K562 (cell line): ENCODE results near the gene GRM5. TPM values are rescaled to one million over a fixed set of nuclear protein-coding genes. Genes with fewer than 3 reads are reported as not detected.

Source experiments
- ATAC-seq: fragments of 200-7000 bp; cut with Tn5 transposase; 3 replicates; pipeline ENCODE4 v1.9.1; 2020; ENCODE audit warnings: moderate library complexity
- BruUV-seq: library from RNA; stranded (reverse); fragments of 400-500 nt; replicated peaks from 2 replicates; lab custom pipeline; 2021; lab: Mats Ljungman, UMichigan
- CTCF ChIA-PET: fragments of 300-600 bp; formaldehyde crosslinking; extraction: SDS; loops from one replicate; lab custom pipeline; 2021; ENCODE audit warnings: low intra/inter-chr PET ratio; lab: Yijun Ruan, JAX
- POLR2A ChIA-PET: fragments of 300-600, 350-650 bp; sonication (Branson Sonifier 250); formaldehyde crosslinking; extraction: SDS; loops from one replicate; lab custom pipeline; 2021; ENCODE audit warnings: antibody characterized with exemption, inconsistent platforms; lab: Yijun Ruan, JAX
- DNase-seq, 4 experiments: peaks; one replicate each; pipeline versions ENCODE4 v3.0.0 to v3.0.0-alpha.2; 2011 to 2018; ENCODE audit warnings: low spot score in 3 of 4, mixed read lengths in 3 of 4; ENCODE audit errors: extremely low read depth in 1 of 4
- FAIRE-seq: peaks from 2 replicates; lab custom pipeline; 2011; peaks lifted over from hg19 to GRCh38; lab: Jason Lieb, UNC
- H2AFZ ChIP-seq: 2 replicates; pipeline ENCODE4 v1.6.0; 2011; ENCODE audit warnings: low read depth, low read length, control low read depth, inconsistent platforms
- H3K27ac ChIP-seq: fragments of 200-600 bp; 3 replicates; pipeline ENCODE4 v1.8.0; 2011; ENCODE audit warnings: low read depth, mild to moderate bottlenecking, control low read depth, inconsistent platforms, low read length, moderate library complexity, mixed read lengths; ENCODE audit errors: extremely low read depth
- H3K27me3 ChIP-seq, 2 experiments: fragments of 300-600 bp in 1 of 2; 2 replicates in 1 of 2; 3 replicates in 1 of 2; pipeline versions ENCODE4 v1.6.0 to v1.8.0; 2011; ENCODE audit warnings: inconsistent platforms in 2 of 2, low read length in 2 of 2, mild to moderate bottlenecking in 1 of 2, mixed read lengths in 1 of 2, moderate library complexity in 1 of 2; ENCODE audit not compliant: control insufficient read depth in 2 of 2, insufficient read depth in 2 of 2
- H3K36me3 ChIP-seq: fragments of 300-600 bp; 3 replicates; pipeline ENCODE4 v1.8.0; 2011; ENCODE audit warnings: mild to moderate bottlenecking, low read length, inconsistent platforms; ENCODE audit not compliant: control insufficient read depth, insufficient read depth
- H3K4me1 ChIP-seq, 2 experiments: fragments of 200-600 bp in 1 of 2; replicated peaks in 1 of 2; 2 replicates in 1 of 2; 3 replicates in 1 of 2; pipeline versions ENCODE4 v1.5.1 to v1.8.0; 2011; ENCODE audit warnings: inconsistent platforms in 2 of 2, low read length in 2 of 2, mild to moderate bottlenecking in 1 of 2, mixed read lengths in 1 of 2, moderate library complexity in 1 of 2; ENCODE audit not compliant: control insufficient read depth in 2 of 2, insufficient read depth in 2 of 2
- H3K4me2 ChIP-seq: 2 replicates; pipeline ENCODE4 v1.6.1; 2011; ENCODE audit warnings: low read length, control low read depth, inconsistent platforms, mixed read lengths; ENCODE audit not compliant: insufficient read depth
- H3K4me3 ChIP-seq: fragments of 200-600 bp; sonication (generic), shearing (Covaris generic); 2 replicates; pipeline ENCODE4 v1.5.1; 2016; ENCODE audit warnings: control low read depth, inconsistent platforms
- H3K79me2 ChIP-seq: fragments of 200-600 bp; 3 replicates; pipeline ENCODE4 v1.8.0; 2011; ENCODE audit warnings: low read length, inconsistent platforms; ENCODE audit not compliant: control insufficient read depth, insufficient read depth
- H3K9ac ChIP-seq, 2 experiments: 2 replicates each; pipeline versions ENCODE4 v1.6.0 to v1.6.1; 2011; ENCODE audit warnings: low read depth in 2 of 2, low read length in 2 of 2, control low read depth in 1 of 2, inconsistent platforms in 1 of 2, mild to moderate bottlenecking in 1 of 2, mixed read lengths in 1 of 2; ENCODE audit not compliant: insufficient read depth in 1 of 2
- H3K9me1 ChIP-seq: one replicate; pipeline ENCODE4 v1.6.0; 2011; ENCODE audit warnings: inconsistent platforms, mild to moderate bottlenecking, low read length, moderate library complexity; ENCODE audit not compliant: control insufficient read depth, insufficient read depth
- H3K9me3 ChIP-seq: replicated peaks from 2 replicates; pipeline ENCODE4 v1.5.1; 2011; ENCODE audit warnings: low read depth, low read length, inconsistent platforms; ENCODE audit not compliant: control insufficient read depth, insufficient read depth
- H4K20me1 ChIP-seq: replicated peaks from 2 replicates; pipeline ENCODE4 v1.6.1; 2011; ENCODE audit warnings: low read length, inconsistent platforms, mixed read lengths; ENCODE audit not compliant: control insufficient read depth, insufficient read depth
- E2F8 ChIP-seq: fragments of 450-650 bp; IDR thresholded peaks from 2 replicates; pipeline ENCODE4 v1.7.1; 2018; ENCODE audit warnings: mild to moderate bottlenecking, low read depth; ENCODE audit not compliant: partially characterized antibody
- MLX ChIP-seq, 2 experiments: fragments of 450-650 bp in 1 of 2; sonication (generic) in 1 of 2; formaldehyde crosslinking; conservative IDR thresholded peaks; 2 replicates each; pipeline versions ENCODE4 v1.4.0 to v1.8.1; 2020 to 2022; ENCODE audit warnings: mild to moderate bottlenecking in 1 of 2, missing genetic modification reagents in 1 of 2
- RBFOX2 ChIP-seq: fragments of 200-400 bp; formaldehyde crosslinking; IDR thresholded peaks from 2 replicates; pipeline ENCODE4 v1.6.1; 2017; ENCODE audit warnings: low read depth, mild to moderate bottlenecking, low read length, moderate library complexity
- STAG1 ChIP-seq: sonication (generic); formaldehyde crosslinking; IDR thresholded peaks from 2 replicates; pipeline ENCODE4 v1.5.0; 2020; ENCODE audit warnings: missing genetic modification reagents, borderline replicate concordance
- WGBS: fragments of 100-300 bp; shearing (Covaris generic); methylation state at CpG from one replicate; pipeline ENCODE4 v1.1.6; 2016; ENCODE audit warnings: low coverage, mixed read lengths; ENCODE audit not compliant: insufficient coverage; ENCODE audit errors: missing lambda C conversion rate; 5-methylcytosine and 5-hydroxymethylcytosine counted together
- in situ Hi-C: fragments of 300-500 bp; cut with MboI; formaldehyde crosslinking; loops from 4 replicates; pipeline ENCODE4 v1.15.0; 2018; ENCODE audit warnings: inconsistent platforms, mixed read lengths
- intact Hi-C: fragments of 100-400 bp; cut with micrococcal nuclease; formaldehyde crosslinking; loops from 2 replicates; pipeline ENCODE4 v1.14.2; 2022
- polyA plus RNA-seq, 8 experiments: library from polyadenylated mRNA; depleted of rRNA in 4 of 8; stranded (reverse) in 5 of 8; unstranded in 3 of 8; fragments of >200 nt; fragmentation: Nextera tagmentation in 2 of 8; fragmentation: Illumina TruSeq in 1 of 8; extraction: Ambion mirVana in 2 of 8; extraction: Trizol in 1 of 8; gene quantifications; 2 replicates each; pipeline versions ENCODE4 v1.2.1 to v1.2.3, GENCODE V29; 2011 to 2014; ENCODE audit warnings: inconsistent platforms in 1 of 8, missing spikeins in 1 of 8
- total RNA-seq, 7 experiments: library from RNA; depleted of rRNA in 6 of 7; stranded (reverse); fragments of >200 nt in 6 of 7; fragmentation: Illumina TruSeq in 2 of 7; extraction: Trizol in 2 of 7; gene quantifications; 2 replicates each; pipeline versions ENCODE4 v1.2.1 to v1.2.3, GENCODE V29; 2011 to 2021; ENCODE audit warnings: low replicate concordance in 1 of 7
- TF ChIP-seq, protein P1 (sequence below): fragments of 250-450 bp; sonication (Bioruptor Pico); IDR thresholded peaks from 2 replicates; pipeline ENCODE4 v1.5.0; 2021; ENCODE audit warnings: mild to moderate bottlenecking, moderate library complexity

The GRM5 gene
- total and polyA plus RNA-seq, 9 of the 15 experiments (the other 6 are each of a cell fraction or from before 2014, with no cell fraction given): not detected

GRCh38 chr11:88522624-88523385, 543.0 kb downstream of the GRM5 start (continued):
- no peak for TF ChIP-seq RBFOX2

DNA sequence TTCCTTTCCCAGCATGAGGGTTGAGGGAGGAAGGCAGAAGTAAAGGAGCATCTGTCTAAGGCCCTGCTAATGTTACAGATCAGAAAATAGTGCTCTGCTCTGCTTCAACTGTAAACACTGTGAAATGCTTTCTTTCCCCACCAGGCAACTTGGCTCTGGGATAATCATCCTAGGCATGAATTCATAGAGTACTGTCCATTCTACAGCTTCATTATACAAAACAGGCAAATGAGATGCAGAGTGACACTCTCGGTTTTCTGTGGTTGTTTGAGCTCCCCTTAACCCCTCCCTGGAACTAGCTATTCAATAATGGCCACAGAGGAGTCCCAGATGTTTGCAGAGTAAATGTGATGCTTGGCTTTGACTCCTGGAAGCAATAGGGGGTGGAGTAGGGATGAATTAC, 544.0 kb downstream of the GRM5 start:
- Histone ChIP-seq H3K9me3 (no peaks in the 10 kb centered on the region), H3K4me2 (no peak overlapping the region)
- TF ChIP-seq E2F8 (no peak), MLX (CRISPR knock-in tag; conservative IDR thresholded peaks at IDR 0.05) (no peak), STAG1 (no peak)
- TF ChIP-seq, protein P1, sequence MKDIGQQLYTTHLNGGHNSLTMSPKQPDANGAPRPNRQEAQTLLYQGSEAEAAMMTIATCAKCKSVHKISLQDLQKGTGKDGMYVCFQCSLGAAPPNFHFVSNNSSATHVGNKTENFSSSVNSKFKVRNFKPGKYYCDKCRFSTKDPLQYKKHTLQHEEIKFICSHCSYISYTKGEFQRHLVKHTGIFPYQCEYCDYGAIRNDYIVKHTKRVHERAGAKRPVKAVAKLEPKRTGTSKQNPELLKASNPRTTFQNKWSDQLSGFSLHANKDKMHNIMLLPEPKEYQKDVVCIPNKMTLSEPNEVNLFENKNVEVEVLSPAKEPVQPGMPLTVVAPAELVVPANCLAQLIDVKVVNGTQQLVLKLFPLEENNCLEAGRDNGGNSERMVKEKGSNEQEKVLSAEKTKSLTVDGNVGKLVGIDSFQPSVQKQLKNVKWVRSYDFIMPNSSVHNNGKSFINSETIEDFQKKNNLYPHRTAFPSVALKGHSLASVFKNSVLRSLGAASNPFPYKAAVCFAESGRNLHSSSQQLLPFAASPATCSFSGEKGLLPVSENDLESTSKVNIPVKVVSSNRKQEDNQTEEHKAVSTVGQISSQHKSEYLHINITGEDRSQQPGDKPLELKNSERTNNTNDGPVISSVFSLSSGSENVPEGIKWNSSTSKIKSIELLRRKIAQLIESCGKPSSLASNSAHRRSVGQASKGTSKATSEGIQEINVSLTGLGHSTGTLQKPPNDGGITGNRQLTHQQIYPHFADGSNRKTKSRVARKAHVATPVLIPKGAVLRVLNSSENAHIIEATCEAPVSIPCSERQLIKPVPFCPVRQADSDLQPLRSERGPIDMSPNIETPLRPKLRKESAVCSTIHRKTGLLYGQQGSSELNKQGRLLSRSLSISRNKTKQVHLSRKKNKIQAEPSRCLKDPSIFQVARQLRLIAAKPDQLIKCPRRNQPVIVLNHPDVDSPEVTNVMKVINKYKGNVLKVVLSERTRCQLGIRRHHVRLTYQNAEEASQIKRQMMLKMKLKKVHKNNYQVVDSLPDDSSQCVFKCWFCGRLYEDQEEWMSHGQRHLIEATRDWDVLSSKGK (CRISPR knock-in tag): no peak
- TF ChIP-seq, all 486 proteins: peak for 0
- ATAC-seq (no peak), DNase-seq (no peak), FAIRE-seq (no peak)
- no peaks in the 10 kb centered on the region for H4K20me1 ChIP-seq
- peaks cover 0 to 7% of the 10 kb centered on the region in 2 experiments; a peak in 3 of 5 replicates for H3K27me3 ChIP-seq
- no peak overlapping the region for H3K27ac ChIP-seq
- WGBS: 0% methylated on average over 1 of the region's 1 CpG
- no peak overlapping the region for H2AFZ ChIP-seq
- in situ Hi-C loops: no loop called here
- no peaks in the 10 kb centered on the region for H3K79me2 ChIP-seq
- H3K4me1 ChIP-seq: no peaks in the 10 kb centered on the region
- intact Hi-C loops: no loop called here
- H3K9me1 ChIP-seq: no peaks in the 10 kb centered on the region
- H3K4me3 ChIP-seq: no peak overlapping the region
- no peak overlapping the region for H3K9ac ChIP-seq
- BruUV-seq: no TSS peak
- no peaks in the 10 kb centered on the region for H3K36me3 ChIP-seq
- ChIA-PET CTCF (no interaction called here), POLR2A (interaction anchor here (1.0 kb wide), 1 partner anchor 8 kb away, joined by 3 read pairs; no protein-coding TSS in a partner anchor)
